Gastrocnemius medialis (tissue), 4 donors: ENCODE data around the gene SLCO3A1. TPM values are rescaled to one million over a fixed set of nuclear protein-coding genes. Genes with fewer than 3 reads are reported as not detected.

Experiments
- ATAC-seq, 2 donors: fragments of 150-250 bp; one replicate each; pipeline ENCODE4 v1.9.1; 2016
- DNase-seq, 2 donors: peaks; one replicate each; pipeline ENCODE4 v3.0.0-alpha.2; 2019
- H3K27ac ChIP-seq, 4 donors: fragments of 200-600 bp; sonication (generic); 1 replicate in 1 of 4; 2 replicates in 3 of 4; pipeline ENCODE4 v1.5.1; 2016 to 2018; ENCODE audit warnings: mild to moderate bottlenecking in 2 of 4, moderate library complexity in 1 of 4
- H3K27me3 ChIP-seq, 3 donors: fragments of 200-600 bp; sonication (generic) in 2 of 3; 1 replicate in 1 of 3; 2 replicates in 2 of 3; pipeline versions ENCODE4 v1.5.1 to v1.6.0; 2016 to 2019; ENCODE audit warnings: mild to moderate bottlenecking in 1 of 3, moderate library complexity in 1 of 3
- H3K36me3 ChIP-seq, 2 donors: fragments of 200-600 bp; sonication (generic) in 1 of 2; one replicate each; pipeline ENCODE4 v1.5.1; 2017 to 2018
- H3K4me1 ChIP-seq, 2 donors: fragments of 200-600 bp; sonication (generic) in 1 of 2; one replicate each; pipeline ENCODE4 v1.5.1; 2016 to 2017; ENCODE audit warnings: mild to moderate bottlenecking in 2 of 2
- H3K4me3 ChIP-seq, 4 donors: fragments of 200-600 bp; sonication (generic) in 3 of 4; 1 replicate in 1 of 4; 2 replicates in 3 of 4; pipeline ENCODE4 v1.5.1; 2016 to 2019; ENCODE audit warnings: mild to moderate bottlenecking in 2 of 4
- H3K9me3 ChIP-seq, 3 donors: fragments of 200-600 bp; sonication (generic) in 2 of 3; 1 replicate in 1 of 3; 2 replicates in 2 of 3; pipeline ENCODE4 v1.5.1; 2016 to 2019
- CTCF ChIP-seq, 5 experiments: fragments of 450-650 bp in 3 of 5; fragments of 200-600 bp in 2 of 5; sonication (generic) in 2 of 5; IDR thresholded peaks in 4 of 5; conservative IDR thresholded peaks in 1 of 5; 1 replicate in 4 of 5; 2 replicates in 1 of 5; pipeline ENCODE4 v1.5.1; 2016 to 2019; ENCODE audit warnings: antibody characterized with exemption in 5 of 5, mild to moderate bottlenecking in 3 of 5, moderate library complexity in 3 of 5
- POLR2A ChIP-seq, 2 donors: fragments of 450-650 bp; IDR thresholded peaks; one replicate each; pipeline ENCODE4 v1.6.1; 2017; ENCODE audit warnings: antibody characterized with exemption in 2 of 2, mild to moderate bottlenecking in 2 of 2, moderate library complexity in 2 of 2
- in situ Hi-C, 4 donors: fragments of 200-750 bp; cut with MboI; loops; one replicate each; pipeline versions ENCODE4 v1.15.0 to v1.8.0; 2017; ENCODE audit warnings: low sequenced_read_pairs in 4 of 4
- intact Hi-C: fragments of 100-400 bp; cut with DNase I; formaldehyde crosslinking; loops from one replicate; pipeline ENCODE4 v1.15.1; 2023; ENCODE audit warnings: low total_unique reads
- total RNA-seq, 4 donors: library from RNA; depleted of rRNA; stranded (reverse); fragments of >200 nt; gene quantifications; one replicate each; pipeline versions ENCODE4 v1.1.0 to v1.2.3, GENCODE V29; 2016

Gene SLCO3A1
- total RNA-seq, 4 donors from 2014 or later: 1.3 to 3.6 (median 3.0) TPM

DNA sequence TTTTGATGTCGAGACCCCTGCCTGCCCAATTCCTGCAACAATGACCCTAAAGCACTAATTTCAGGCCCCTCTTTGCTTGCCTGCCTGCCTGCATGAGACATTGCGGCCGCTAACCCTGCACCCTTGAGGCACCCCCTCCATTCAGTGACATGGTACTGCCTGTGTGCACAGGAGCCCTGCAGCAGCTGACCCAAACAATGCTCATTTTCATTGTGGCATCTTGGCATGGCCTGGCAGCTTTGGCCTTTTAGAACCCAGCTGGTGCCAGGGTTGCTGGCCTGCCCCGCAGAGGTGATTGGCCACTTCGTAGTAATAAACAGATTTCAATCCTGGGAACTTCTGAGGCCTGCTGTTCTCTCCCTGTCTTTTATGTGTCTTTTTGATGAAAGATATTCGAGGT is 33.8 kb downstream of the SLCO3A1 start:
- Histone ChIP-seq H3K27me3 (no peaks in the 10 kb centered on the region), H3K27ac (no peak overlapping the region), H3K4me3 (no peak overlapping the region), H3K9me3 (no peaks in the 10 kb centered on the region), H3K36me3 (no peaks in the 10 kb centered on the region), H3K4me1 (peaks cover 14 to 15% of the 10 kb centered on the region in 2 donors)
- in situ Hi-C loops (no loop called here), intact Hi-C loops (loop anchor here (10.0 kb wide), 1 partner anchor 187 kb away; no protein-coding TSS in a partner anchor)
- no peak for TF ChIP-seq CTCF (IDR thresholded peaks at IDR 0.05 in 4 of 5, conservative IDR thresholded peaks at IDR 0.05 in 1 of 5)
- TF ChIP-seq POLR2A (IDR thresholded peaks at IDR 0.05): no peak
- DNase-seq (no peak), ATAC-seq (no peak)

GRCh38 chr15:91887921-91888373 is 34.4 kb downstream of the SLCO3A1 start:
- H3K27ac ChIP-seq: peak overlapping the region in 1 of 4 donors; percentile 23
- TF ChIP-seq CTCF (IDR thresholded peaks at IDR 0.05 in 4 of 5, conservative IDR thresholded peaks at IDR 0.05 in 1 of 5): no peak
- no peak for TF ChIP-seq POLR2A (IDR thresholded peaks at IDR 0.05)
- peaks cover 14 to 20% of the 10 kb centered on the region in 2 donors for H3K4me1 ChIP-seq

DNA sequence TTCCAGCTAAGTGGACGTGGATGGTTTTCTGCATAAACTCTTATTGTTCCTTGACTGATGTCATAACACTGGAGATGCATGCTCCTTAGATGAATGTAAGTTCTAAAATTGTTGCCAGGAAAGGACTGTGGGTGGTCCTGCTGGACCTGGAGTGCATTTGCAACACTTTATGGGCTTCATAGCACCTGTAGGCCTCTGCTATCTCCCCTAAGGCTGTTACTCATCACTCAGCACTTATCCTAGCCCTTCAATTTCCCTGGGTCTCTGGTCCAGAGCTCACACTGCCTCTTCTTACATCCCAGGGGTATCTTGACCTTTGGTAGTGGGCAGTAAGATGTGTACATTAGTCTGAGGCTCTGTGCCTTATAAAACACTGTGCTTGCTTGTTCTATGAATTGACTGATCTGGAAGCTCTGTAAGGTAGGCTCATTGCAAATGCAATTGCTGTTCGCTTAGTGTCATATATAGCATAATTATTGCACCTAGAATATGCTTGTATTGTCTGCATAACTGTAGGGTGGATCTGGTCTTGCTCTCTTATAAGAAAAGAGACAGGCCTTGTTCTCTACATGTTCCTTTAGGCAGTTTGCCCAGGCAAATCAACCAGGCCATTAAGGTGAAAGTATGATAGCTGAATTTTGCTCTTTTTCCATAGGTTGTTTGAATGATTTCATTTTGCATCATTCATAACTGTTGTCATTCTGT is 35.8 kb downstream of the SLCO3A1 start:
- Histone ChIP-seq H3K4me1 (peaks cover 14 to 22% of the 10 kb centered on the region in 2 donors), H3K9me3 (no peaks in the 10 kb centered on the region), H3K27ac (no peak overlapping the region), H3K27me3 (no peaks in the 10 kb centered on the region), H3K4me3 (no peak overlapping the region), H3K36me3 (no peaks in the 10 kb centered on the region)
- intact Hi-C loops: loop anchor here (10.0 kb wide), 1 partner anchor 186 kb away; no protein-coding TSS in a partner anchor
- in situ Hi-C loops: no loop called here
- ATAC-seq: no peak
- no peak for DNase-seq
- TF ChIP-seq CTCF (IDR thresholded peaks at IDR 0.05 in 4 of 5, conservative IDR thresholded peaks at IDR 0.05 in 1 of 5) (no peak), POLR2A (IDR thresholded peaks at IDR 0.05) (no peak)

More at GRCh38 chr15:91887921-91888373, 34.4 kb downstream of the SLCO3A1 start:
- Histone ChIP-seq H3K9me3 (no peaks in the 10 kb centered on the region), H3K36me3 (no peaks in the 10 kb centered on the region), H3K27me3 (no peaks in the 10 kb centered on the region), H3K4me3 (no peak overlapping the region)
- DNase-seq: no peak
- in situ Hi-C loops (no loop called here), intact Hi-C loops (loop anchor here (10.0 kb wide), 1 partner anchor 187 kb away; no protein-coding TSS in a partner anchor)
- peak in 1 of 2 donors; percentile 22 for ATAC-seq

DNA sequence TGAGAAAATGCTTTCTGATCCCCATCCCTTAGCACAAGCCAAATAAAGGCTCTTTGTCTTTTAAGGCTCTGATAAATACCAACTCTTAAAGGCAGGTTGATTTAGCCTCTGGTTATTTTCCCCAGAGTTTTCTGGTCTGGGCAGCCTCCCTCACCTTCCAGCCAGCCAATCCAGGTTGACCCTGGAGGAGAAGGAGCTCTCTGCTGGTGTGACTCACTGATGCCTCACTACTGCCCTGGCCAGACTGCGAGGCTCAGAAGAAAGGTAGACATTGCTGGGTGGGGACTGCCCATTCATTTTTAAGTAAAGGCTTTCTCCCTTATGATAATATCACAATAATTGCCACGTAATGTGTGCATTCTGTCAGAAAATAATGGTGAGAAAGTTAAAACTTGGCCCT is 37.1 kb downstream of the SLCO3A1 start:
- intact Hi-C loops: no loop called here
- H3K27me3 ChIP-seq: no peaks in the 10 kb centered on the region
- H3K9me3 ChIP-seq: no peaks in the 10 kb centered on the region
- no peak for DNase-seq
- H3K4me1 ChIP-seq: peaks cover 14 to 22% of the 10 kb centered on the region in 2 donors
- in situ Hi-C loops: no loop called here
- no peak overlapping the region for H3K4me3 ChIP-seq
- H3K27ac ChIP-seq: no peak overlapping the region
- ATAC-seq: no peak
- TF ChIP-seq POLR2A (IDR thresholded peaks at IDR 0.05) (no peak), CTCF (IDR thresholded peaks at IDR 0.05 in 4 of 5, conservative IDR thresholded peaks at IDR 0.05 in 1 of 5) (no peak)
- H3K36me3 ChIP-seq: no peaks in the 10 kb centered on the region
